HT1080 (cell line): ENCODE data around the gene NDOR1. TPM values are rescaled to one million over a fixed set of nuclear protein-coding genes. Genes with fewer than 3 reads are reported as not detected.

Experiments
- DNase-seq: peaks from one replicate; pipeline ENCODE4 v3.0.0-alpha.2; 2015; ENCODE audit warnings: low read depth
- polyA plus RNA-seq, 2 experiments: library from polyadenylated mRNA; depleted of rRNA; stranded (reverse); fragments of >200 nt; gene quantifications; 2 replicates each; pipeline ENCODE4 v1.2.3, GENCODE V29; 2015
- total RNA-seq: library from RNA; depleted of rRNA; stranded (reverse); fragments of >200 nt; shearing (Covaris generic); gene quantifications from 2 replicates; pipeline ENCODE4 v1.2.3, GENCODE V29; 2014; rRNA removed

The NDOR1 gene
- 17.9 and 26.2 TPM in 2 replicates for total RNA-seq
- 11.6 and 13.4 TPM in 2 replicates for polyA plus RNA-seq (2015; cell fraction: cytosol; rRNA removed)
- 51.8 and 64.7 TPM in 2 replicates for polyA plus RNA-seq (2015; cell fraction: nucleus; rRNA removed)

- peak; percentile 77 for DNase-seq
Measured at GRCh38 chr9:137205126-137206069, at the start of gene NDOR1, which contains the start of gene TMEM203. Gene NDOR1 (plus strand): TSS chr9:137205700. CDS start chr9:137205778, 78 bp downstream. Gene TMEM203 (minus strand): TSS chr9:137205648. CDS start chr9:137205414, 234 bp downstream.

- no peak for DNase-seq
Measured at GRCh38 chr9:137156567-137157375, 48.7 kb upstream of the NDOR1 start.

- DNase-seq = no peak
Measured at GRCh38 chr9:137157618-137158415, 47.7 kb upstream of the NDOR1 start.

- DNase-seq = no peak
Measured at GRCh38 chr9:137158625-137159024, 46.9 kb upstream of the NDOR1 start.

GRCh38 chr9:137159105-137160053 lies 46.1 kb upstream of the NDOR1 start:
- no peak for DNase-seq

DNA sequence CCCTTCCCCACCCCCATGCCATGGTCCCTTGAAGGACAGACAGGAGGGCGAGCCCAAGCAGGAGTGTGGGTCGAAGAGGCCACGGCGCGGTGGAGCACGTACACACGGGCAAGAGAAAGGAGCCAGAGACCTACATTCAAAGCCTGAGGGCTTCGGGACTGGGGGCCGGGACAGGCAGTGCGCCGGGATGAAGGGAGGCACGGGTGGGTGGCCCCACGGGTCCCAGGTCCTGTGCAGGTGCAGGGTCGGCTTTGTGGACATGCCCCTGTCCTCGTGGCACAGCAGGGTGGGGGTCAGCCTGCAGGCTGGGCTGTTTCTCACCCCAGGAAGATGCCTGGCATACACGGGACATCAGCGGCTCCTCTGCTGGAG lies 45.5 kb upstream of the NDOR1 start:
- DNase-seq = no peak

DNA sequence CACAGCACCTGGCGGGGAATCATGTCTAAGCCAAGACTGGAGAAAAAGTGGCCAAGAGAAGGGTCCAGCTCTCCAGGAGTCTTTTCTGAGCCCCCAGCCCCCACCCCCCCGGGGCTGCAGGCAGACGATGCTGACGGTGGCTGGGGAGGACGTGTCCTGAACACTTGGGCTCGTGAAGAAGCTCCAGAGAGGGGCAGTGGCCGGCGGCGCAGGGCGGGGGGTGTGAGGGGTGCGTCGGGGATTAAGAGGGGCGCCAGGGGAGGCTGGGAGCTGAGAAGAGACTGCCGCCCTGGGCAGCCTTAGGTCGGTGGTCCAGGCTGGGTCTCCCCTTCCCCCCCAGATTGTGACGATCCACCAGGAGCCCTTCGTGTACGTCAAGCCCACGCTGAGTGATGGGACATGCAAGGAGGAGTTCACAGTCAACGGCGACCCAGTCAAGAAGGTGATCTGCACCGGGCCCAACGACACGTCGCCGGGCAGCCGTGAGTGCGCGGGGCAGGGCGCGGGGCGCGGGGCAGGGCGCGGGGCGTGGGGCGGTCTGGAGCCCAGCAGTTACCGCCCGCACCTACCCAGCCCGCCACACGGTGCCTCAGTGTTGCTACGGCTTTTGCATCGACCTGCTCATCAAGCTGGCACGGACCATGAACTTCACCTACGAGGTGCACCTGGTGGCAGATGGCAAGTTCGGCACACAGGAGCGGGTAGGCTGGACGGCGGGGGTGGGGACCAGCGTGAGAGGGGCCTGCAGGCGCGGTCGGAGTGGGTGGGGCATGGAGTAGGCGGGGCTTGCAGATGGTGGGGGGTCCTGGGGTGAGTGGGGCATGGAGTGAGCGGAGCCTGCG lies 44.6 kb upstream of the NDOR1 start:
- no peak for DNase-seq

- no peak for DNase-seq
Measured at GRCh38 chr9:137161558-137162486, 43.7 kb upstream of the NDOR1 start.

- no peak for DNase-seq
Measured at GRCh38 chr9:137162505-137163364, 42.8 kb upstream of the NDOR1 start.

DNA sequence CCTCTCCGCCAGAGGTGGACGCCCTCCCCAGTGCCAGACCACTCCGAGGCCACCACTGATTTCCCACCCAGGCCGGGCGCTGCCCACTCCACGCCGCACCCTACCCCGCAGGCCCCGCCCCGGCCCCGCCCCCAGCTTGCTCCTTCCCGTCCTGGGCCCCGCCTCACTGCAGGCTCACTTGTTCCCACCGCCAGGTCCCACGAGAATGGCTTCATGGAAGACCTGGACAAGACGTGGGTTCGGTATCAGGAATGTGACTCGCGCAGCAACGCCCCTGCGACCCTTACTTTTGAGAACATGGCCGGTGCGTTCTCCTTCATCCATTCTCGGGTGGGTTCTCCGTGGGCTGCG lies 42.2 kb upstream of the NDOR1 start:
- no peak for DNase-seq

- no peak for DNase-seq
Measured at GRCh38 chr9:137163805-137164204, 41.7 kb upstream of the NDOR1 start.

- DNase-seq = no peak
Measured at GRCh38 chr9:137164370-137165249, 40.9 kb upstream of the NDOR1 start.

GRCh38 chr9:137165250-137165836 lies 40.2 kb upstream of the NDOR1 start:
- no peak for DNase-seq

GRCh38 chr9:137166380-137167229 lies 38.9 kb upstream of the NDOR1 start:
- DNase-seq = no peak
